Gastroesophageal sphincter (tissue), 4 donors: ENCODE data around the gene EXOC6B. TPM values are rescaled to one million over a fixed set of nuclear protein-coding genes. Genes with fewer than 3 reads are reported as not detected.

ENCODE experiments used
- ATAC-seq: fragments of 150-250 bp; one replicate; pipeline ENCODE4 v1.9.1; 2016; ENCODE audit warnings: mild to moderate bottlenecking, moderate library complexity
- H3K27ac ChIP-seq, 4 donors: fragments of 200-600 bp; sonication (generic) in 3 of 4; 1 replicate in 3 of 4; 2 replicates in 1 of 4; pipeline ENCODE4 v1.5.1; 2016 to 2019
- H3K27me3 ChIP-seq: fragments of 200-600 bp; sonication (generic); one replicate; pipeline ENCODE4 v1.5.1; 2019
- H3K36me3 ChIP-seq, 2 donors: fragments of 200-600 bp; sonication (generic); one replicate each; pipeline ENCODE4 v1.5.1; 2019; ENCODE audit warnings: control low read depth in 1 of 2
- H3K4me1 ChIP-seq, 3 donors: fragments of 200-600 bp; sonication (generic); 1 replicate in 2 of 3; 2 replicates in 1 of 3; pipeline ENCODE4 v1.5.1; 2016 to 2019; ENCODE audit warnings: control low read depth in 2 of 3
- H3K4me3 ChIP-seq, 2 donors: fragments of 200-600 bp; sonication (generic); one replicate each; pipeline ENCODE4 v1.5.1; 2019; ENCODE audit warnings: mild to moderate bottlenecking in 1 of 2, moderate library complexity in 1 of 2
- H3K9me3 ChIP-seq, 3 donors: fragments of 200-600 bp; sonication (generic); one replicate each; pipeline ENCODE4 v1.5.1; 2017 to 2019; ENCODE audit warnings: control low read depth in 2 of 3
- EP300 ChIP-seq: sonication (generic); formaldehyde crosslinking; IDR thresholded peaks from one replicate; pipeline ENCODE4 v1.6.1; 2017; ENCODE audit warnings: antibody characterized with exemption, mild to moderate bottlenecking
- POLR2A ChIP-seq, 2 donors: fragments of 450-650 bp; IDR thresholded peaks; one replicate each; pipeline ENCODE4 v1.6.1; 2017; ENCODE audit warnings: antibody characterized with exemption in 2 of 2, mild to moderate bottlenecking in 2 of 2, moderate library complexity in 1 of 2
- POLR2AphosphoS5 ChIP-seq: sonication (generic); formaldehyde crosslinking; IDR thresholded peaks from one replicate; pipeline ENCODE4 v1.6.1; 2017; ENCODE audit warnings: antibody characterized with exemption
- WGBS, 2 donors: methylation state at CpG; one replicate each; pipeline ENCODE4 v1.1.5; 2018; ENCODE audit warnings: low coverage in 1 of 2; 5-methylcytosine and 5-hydroxymethylcytosine counted together
- total RNA-seq, 4 donors: library from RNA; depleted of rRNA; stranded (reverse); fragments of >200 nt; gene quantifications; one replicate each; pipeline ENCODE4 v1.1.0, GENCODE V29; 2016
- TF ChIP-seq, protein P1 (sequence below), 4 experiments: fragments of 200-600 bp in 2 of 4; fragments of 450-650 bp in 2 of 4; sonication (generic) in 1 of 4; IDR thresholded peaks; one replicate each; pipeline ENCODE4 v1.5.1; 2017 to 2019; ENCODE audit warnings: antibody characterized with exemption in 4 of 4, mild to moderate bottlenecking in 2 of 4, moderate library complexity in 2 of 4

EXOC6B gene
- total RNA-seq, 4 donors from 2014 or later, result 35.3 to 47.2 (median 41.2) TPM

DNA sequence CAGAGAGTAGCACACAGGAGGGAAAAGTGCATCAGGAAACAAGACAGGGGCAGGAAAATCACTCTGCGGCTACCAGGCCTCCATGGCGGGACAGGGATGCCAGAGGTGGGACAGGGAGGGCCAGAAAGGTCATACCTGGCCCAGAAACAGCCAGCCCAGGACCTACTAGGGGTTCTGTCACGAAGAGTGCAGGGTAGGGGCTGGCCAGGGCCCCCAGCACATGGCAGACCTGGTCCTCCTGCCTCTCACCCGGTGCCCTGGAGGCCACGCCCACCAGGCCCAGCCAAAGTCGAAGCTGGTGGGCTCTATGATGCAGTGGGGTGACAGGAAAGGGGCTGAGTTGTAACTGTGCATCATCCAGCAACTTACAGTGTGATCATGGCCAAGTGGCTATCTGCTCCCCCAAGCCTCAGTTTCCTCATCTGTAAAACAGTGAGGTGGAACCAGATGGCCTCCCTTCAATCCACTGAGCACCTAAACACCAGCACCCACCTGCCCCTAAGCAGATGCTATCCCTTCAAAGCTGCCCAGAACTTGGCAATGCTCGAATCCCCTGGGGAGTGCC is 688.8 kb downstream of the EXOC6B start:
- TF ChIP-seq POLR2AphosphoS5 (no peak), POLR2A (IDR thresholded peaks at IDR 0.05) (no peak), EP300 (no peak)
- TF ChIP-seq, protein P1, sequence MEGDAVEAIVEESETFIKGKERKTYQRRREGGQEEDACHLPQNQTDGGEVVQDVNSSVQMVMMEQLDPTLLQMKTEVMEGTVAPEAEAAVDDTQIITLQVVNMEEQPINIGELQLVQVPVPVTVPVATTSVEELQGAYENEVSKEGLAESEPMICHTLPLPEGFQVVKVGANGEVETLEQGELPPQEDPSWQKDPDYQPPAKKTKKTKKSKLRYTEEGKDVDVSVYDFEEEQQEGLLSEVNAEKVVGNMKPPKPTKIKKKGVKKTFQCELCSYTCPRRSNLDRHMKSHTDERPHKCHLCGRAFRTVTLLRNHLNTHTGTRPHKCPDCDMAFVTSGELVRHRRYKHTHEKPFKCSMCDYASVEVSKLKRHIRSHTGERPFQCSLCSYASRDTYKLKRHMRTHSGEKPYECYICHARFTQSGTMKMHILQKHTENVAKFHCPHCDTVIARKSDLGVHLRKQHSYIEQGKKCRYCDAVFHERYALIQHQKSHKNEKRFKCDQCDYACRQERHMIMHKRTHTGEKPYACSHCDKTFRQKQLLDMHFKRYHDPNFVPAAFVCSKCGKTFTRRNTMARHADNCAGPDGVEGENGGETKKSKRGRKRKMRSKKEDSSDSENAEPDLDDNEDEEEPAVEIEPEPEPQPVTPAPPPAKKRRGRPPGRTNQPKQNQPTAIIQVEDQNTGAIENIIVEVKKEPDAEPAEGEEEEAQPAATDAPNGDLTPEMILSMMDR (IDR thresholded peaks at IDR 0.05), result no peak
- Histone ChIP-seq H3K4me3 (no peak overlapping the region), H3K27ac (no peak overlapping the region), H3K4me1 (peaks cover 0 to 18% (median 5%) of the 10 kb centered on the region in 3 donors), H3K9me3 (no peaks in the 10 kb centered on the region), H3K27me3 (peaks cover 27% of the 10 kb centered on the region), H3K36me3 (no peaks in the 10 kb centered on the region)
- no peak for ATAC-seq
- WGBS, 2 donors, result 47% methylated on average over 3 of the region's 7 CpGs; no CpG with 5 or more reads in 1 of the 2 donors

DNA sequence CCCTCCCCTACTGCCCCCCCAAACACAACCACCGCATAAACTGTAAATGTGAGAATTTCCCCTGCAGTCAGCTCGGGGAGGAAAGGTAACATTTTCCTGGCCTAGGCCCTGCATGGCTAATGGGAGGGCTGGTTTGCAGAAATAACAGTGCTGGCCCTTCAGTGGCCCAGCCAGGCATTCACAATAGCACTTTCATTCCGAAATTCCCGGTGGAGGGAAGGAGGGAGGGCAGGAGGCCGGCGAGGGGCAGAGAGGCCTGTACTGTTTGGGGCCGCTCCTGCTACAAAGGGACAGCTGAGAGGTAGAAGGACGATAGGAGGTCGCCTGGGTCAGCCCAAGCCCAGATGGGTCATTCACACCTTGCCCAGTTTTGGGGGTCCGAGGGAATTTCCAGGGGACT is 689.5 kb downstream of the EXOC6B start:
- Histone ChIP-seq H3K4me1 (peaks cover 0 to 17% (median 5%) of the 10 kb centered on the region in 3 donors), H3K27me3 (peaks cover 34% of the 10 kb centered on the region), H3K27ac (no peak overlapping the region), H3K9me3 (no peaks in the 10 kb centered on the region), H3K4me3 (no peak overlapping the region), H3K36me3 (no peaks in the 10 kb centered on the region)
- no peak for TF ChIP-seq POLR2A (IDR thresholded peaks at IDR 0.05)
- no peak for TF ChIP-seq POLR2AphosphoS5
- no peak for TF ChIP-seq EP300
- TF ChIP-seq, protein P1 (IDR thresholded peaks at IDR 0.05), result no peak
- no peak for ATAC-seq
- 82% methylated on average over 2 of the region's 10 CpGs; no CpG with 5 or more reads in 1 of the 2 donors for WGBS, 2 donors

DNA sequence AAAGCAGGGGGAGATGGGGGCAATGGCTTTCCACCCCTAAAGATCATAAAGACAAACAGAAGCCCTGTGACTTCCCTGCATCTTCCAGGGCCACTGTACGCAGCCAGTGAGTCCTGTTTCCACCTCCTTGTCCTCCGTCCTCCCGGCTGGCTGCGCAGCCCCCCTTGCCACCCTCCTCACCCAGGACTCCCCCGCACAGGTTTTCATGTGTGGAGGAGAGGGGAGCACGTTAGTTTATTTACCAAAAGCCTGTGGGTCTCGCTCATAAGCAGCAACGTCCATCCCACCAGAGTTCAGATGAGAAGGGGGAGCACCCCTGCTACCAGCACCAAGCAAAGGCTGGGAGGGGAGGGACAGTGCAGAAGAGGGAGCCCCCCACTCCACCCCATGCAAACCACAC is 689.9 kb downstream of the EXOC6B start:
- H3K4me1 ChIP-seq, result peaks cover 0 to 17% (median 5%) of the 10 kb centered on the region in 3 donors
- TF ChIP-seq EP300, result no peak
- TF ChIP-seq, protein P1 (IDR thresholded peaks at IDR 0.05), result no peak
- TF ChIP-seq POLR2AphosphoS5, result no peak
- TF ChIP-seq POLR2A (IDR thresholded peaks at IDR 0.05), result no peak
- 80 to 88% methylated on average over 1 of the region's 8 CpGs for WGBS, 2 donors

DNA sequence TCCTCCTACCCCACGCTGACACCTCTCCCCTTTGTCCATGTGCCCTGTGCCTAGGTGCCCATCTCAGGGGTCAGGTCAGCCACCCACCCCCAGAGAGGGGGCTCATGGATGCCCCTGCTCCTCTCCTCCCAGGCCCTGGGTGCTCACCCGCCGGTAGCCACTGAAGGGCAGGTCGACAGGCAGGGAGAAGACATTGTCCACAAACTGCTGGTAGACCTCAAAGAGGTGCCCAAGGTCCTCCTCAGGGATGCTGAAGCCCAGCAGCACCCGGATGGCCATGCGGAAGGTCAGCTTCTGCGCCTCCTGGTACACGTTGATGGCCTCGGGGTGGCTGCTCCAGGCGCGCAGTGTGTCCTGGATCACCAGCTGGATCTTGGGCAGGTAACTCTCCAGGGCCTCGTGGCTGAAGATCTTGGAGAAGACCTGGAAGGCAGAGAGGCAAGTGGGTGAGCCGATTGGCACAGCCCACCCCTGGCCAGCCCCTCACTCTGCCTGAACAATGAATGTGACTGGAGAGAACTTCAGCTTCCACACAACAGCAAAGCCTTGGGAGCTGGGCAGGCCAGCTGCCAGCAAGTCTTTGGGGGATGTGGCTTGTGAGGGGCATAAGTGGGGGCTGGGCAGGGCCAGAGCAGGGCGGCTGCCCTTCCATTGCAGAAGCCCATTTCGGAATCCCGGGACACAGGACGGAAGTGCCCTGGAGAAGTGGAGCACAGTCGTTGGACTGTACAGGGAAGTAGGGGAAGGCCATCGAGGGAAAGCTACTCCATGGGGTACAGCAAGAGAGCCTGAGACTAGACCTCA is 690.6 kb downstream of the EXOC6B start:
- ATAC-seq, result no peak
- Histone ChIP-seq H3K9me3 (no peaks in the 10 kb centered on the region), H3K36me3 (no peaks in the 10 kb centered on the region), H3K27me3 (peaks cover 40% of the 10 kb centered on the region), H3K27ac (no peak overlapping the region), H3K4me1 (peaks cover 0 to 17% (median 5%) of the 10 kb centered on the region in 3 donors), H3K4me3 (no peak overlapping the region)
- 80% methylated on average over 1 of the region's 19 CpGs; no CpG with 5 or more reads in 1 of the 2 donors for WGBS, 2 donors
- TF ChIP-seq POLR2A (IDR thresholded peaks at IDR 0.05) (no peak), EP300 (no peak), POLR2AphosphoS5 (no peak)
- TF ChIP-seq, protein P1 (IDR thresholded peaks at IDR 0.05), result no peak

More for the DNA sequence above, 689.9 kb downstream of the EXOC6B start:
- H3K9me3 ChIP-seq, result no peaks in the 10 kb centered on the region
- no peaks in the 10 kb centered on the region for H3K36me3 ChIP-seq
- H3K27me3 ChIP-seq, result peaks cover 38% of the 10 kb centered on the region
- H3K4me3 ChIP-seq, result no peak overlapping the region
- ATAC-seq, result no peak
- no peak overlapping the region for H3K27ac ChIP-seq
